Measurements from ENCODE around the gene NAE1.
A peak's percentile ranks its signal among the peaks of the same experiment; 100 is the strongest.
"Not testable (repeated sequence)": the region's sequence is repeated elsewhere in the genome, so short reads cannot be mapped to it uniquely, and the experiment has no call there.

The NAE1 gene

GRCh38 chr16:66830422-66831404, at the start of gene NAE1:
TSS of gene NAE1 (minus strand) at chr16:66830976. CDS start at chr16:66830899, 77 bp downstream.
- DNase-seq = peak; percentile 56

- no peak for DNase-seq
Measured at GRCh38 chr16:66878067-66878466, 47.3 kb upstream of the NAE1 start.

- no peak for DNase-seq
Measured at GRCh38 chr16:66874079-66874775, 43.5 kb upstream of the NAE1 start.

GRCh38 chr16:66873685-66874055, 42.9 kb upstream of the NAE1 start:
- DNase-seq = no peak

- peak; percentile 42 for DNase-seq
Measured at GRCh38 chr16:66872943-66873684, 42.3 kb upstream of the NAE1 start.

- DNase-seq = no peak
Measured at GRCh38 chr16:66872559-66872942, 41.8 kb upstream of the NAE1 start.

GRCh38 chr16:66871840-66872239, 41.1 kb upstream of the NAE1 start:
- no peak for DNase-seq

- not testable (repeated sequence) for DNase-seq
Measured at GRCh38 chr16:66871363-66871762, 40.6 kb upstream of the NAE1 start.

- DNase-seq = no peak
Measured at GRCh38 chr16:66869424-66869823, 38.6 kb upstream of the NAE1 start.

GRCh38 chr16:66863707-66864106, 32.9 kb upstream of the NAE1 start:
- DNase-seq = no peak

GRCh38 chr16:66862023-66862520, 31.3 kb upstream of the NAE1 start:
- DNase-seq = no peak

GRCh38 chr16:66859397-66860068, 28.8 kb upstream of the NAE1 start:
- no peak for DNase-seq

GRCh38 chr16:66858740-66859396, 28.1 kb upstream of the NAE1 start:
- DNase-seq = no peak

GRCh38 chr16:66857437-66857836, 26.7 kb upstream of the NAE1 start:
- DNase-seq = no peak

GRCh38 chr16:66856801-66857200, 26.0 kb upstream of the NAE1 start:
- DNase-seq = no peak

GRCh38 chr16:66856184-66856730, 25.5 kb upstream of the NAE1 start:
- DNase-seq = no peak

- no peak for DNase-seq
Measured at GRCh38 chr16:66853261-66854139, 22.7 kb upstream of the NAE1 start.

- DNase-seq = no peak
Measured at GRCh38 chr16:66851166-66851964, 20.6 kb upstream of the NAE1 start.

GRCh38 chr16:66850115-66850815, 19.5 kb upstream of the NAE1 start:
- DNase-seq = no peak
